ENCODE measurements around the gene LRRC75B. TPM values are rescaled to one million over a fixed set of nuclear protein-coding genes. Genes with fewer than 3 reads are reported as not detected.
A peak's percentile ranks its signal among the peaks of the same experiment; 100 is the strongest.
"Not testable (repeated sequence)": the region's sequence is repeated elsewhere in the genome, so short reads cannot be mapped to it uniquely, and the experiment has no call there.

Gene LRRC75B
- total RNA-seq, 2 experiments from 2014 or later, result 0.64 to 1.0 TPM

- ChIA-PET CTCF (interaction anchor here (0.6 to 1.3 kb wide), 2 partner anchors 11 to 186 kb away, joined by 3 read pairs; no protein-coding TSS in a partner anchor), POLR2A (interaction anchor here (0.6 kb wide), 1 partner anchor 48 kb away, joined by 4 read pairs; no protein-coding TSS in a partner anchor)
- DNase-seq, H3K9me3 Mint-ChIP-seq, H3K27me3 Mint-ChIP-seq: not testable (repeated sequence)
- Mint-ChIP-seq H3K4me1 (peaks cover 48% of the 10 kb centered on the region), H3K4me3 (peak overlapping the region; percentile 89), H3K27ac (peak overlapping the region; percentile 90), H3K36me3 (ENCODE audit: low read depth) (peaks cover 19% of the 10 kb centered on the region)
Observed at GRCh38 chr22:24552503-24553286, 40.2 kb downstream of the LRRC75B start.

GRCh38 chr22:24550902-24551435 is 41.9 kb downstream of the LRRC75B start:
- DNase-seq, result no peak
- no peak overlapping the region for H3K4me3 Mint-ChIP-seq
- no peaks in the 10 kb centered on the region for H3K27me3 Mint-ChIP-seq
- ChIA-PET CTCF (no interaction called here), POLR2A (no interaction called here)
- H3K4me1 Mint-ChIP-seq, result peaks cover 35% of the 10 kb centered on the region
- H3K9me3 Mint-ChIP-seq, result no peaks in the 10 kb centered on the region
- peak overlapping the region; percentile 74 for H3K27ac Mint-ChIP-seq
- peaks cover 24% of the 10 kb centered on the region for H3K36me3 Mint-ChIP-seq (ENCODE audit: low read depth)

GRCh38 chr22:24550028-24550901 is 42.6 kb downstream of the LRRC75B start:
- ChIA-PET POLR2A (no interaction called here), CTCF (no interaction called here)
- H3K4me3 Mint-ChIP-seq, result no peak overlapping the region
- peaks cover 35% of the 10 kb centered on the region for H3K4me1 Mint-ChIP-seq
- H3K9me3 Mint-ChIP-seq, result no peaks in the 10 kb centered on the region
- peaks cover 23% of the 10 kb centered on the region for H3K36me3 Mint-ChIP-seq (ENCODE audit: low read depth)
- H3K27me3 Mint-ChIP-seq, result no peaks in the 10 kb centered on the region
- peak overlapping the region; percentile 74 for H3K27ac Mint-ChIP-seq
- no peak for DNase-seq

- Mint-ChIP-seq H3K27me3 (no peaks in the 10 kb centered on the region), H3K4me3 (no peak overlapping the region), H3K4me1 (peaks cover 30% of the 10 kb centered on the region), H3K27ac (no peak overlapping the region), H3K36me3 (ENCODE audit: low read depth) (peaks cover 25% of the 10 kb centered on the region), H3K9me3 (no peaks in the 10 kb centered on the region)
- POLR2A ChIA-PET, result no interaction called here
- no peak for DNase-seq
- CTCF ChIA-PET, result no interaction called here
Observed at GRCh38 chr22:24548812-24549211, 44.1 kb downstream of the LRRC75B start.

- Mint-ChIP-seq H3K36me3 (ENCODE audit: low read depth) (peaks cover 38% of the 10 kb centered on the region), H3K27ac (no peak overlapping the region)
- CTCF ChIA-PET, result interaction anchor here (1.5 kb wide), 1 partner anchor 10 kb away, joined by 5 read pairs; the partner anchor contains the start of gene GUCD1
Observed at GRCh38 chr22:24543679-24544243, 49.1 kb downstream of the LRRC75B start.

GRCh38 chr22:24543185-24543601 is 49.7 kb downstream of the LRRC75B start:
- ChIA-PET POLR2A (no interaction called here), CTCF (no interaction called here)
- no peaks in the 10 kb centered on the region for H3K4me1 Mint-ChIP-seq
- no peak overlapping the region for H3K27ac Mint-ChIP-seq
- no peak overlapping the region for H3K4me3 Mint-ChIP-seq
- no peaks in the 10 kb centered on the region for H3K27me3 Mint-ChIP-seq
- no peaks in the 10 kb centered on the region for H3K9me3 Mint-ChIP-seq
- DNase-seq, result no peak
- peaks cover 38% of the 10 kb centered on the region for H3K36me3 Mint-ChIP-seq (ENCODE audit: low read depth)

More at GRCh38 chr22:24543679-24544243, 49.1 kb downstream of the LRRC75B start:
- Mint-ChIP-seq H3K27me3 (no peaks in the 10 kb centered on the region), H3K9me3 (no peaks in the 10 kb centered on the region), H3K4me1 (no peaks in the 10 kb centered on the region), H3K4me3 (no peak overlapping the region)
- POLR2A ChIA-PET, result no interaction called here
- DNase-seq, result no peak

- DNase-seq, result no peak
- CTCF ChIA-PET, result interaction anchor here (1.1 kb wide), 1 partner anchor 10 kb away, joined by 3 read pairs; no protein-coding TSS in a partner anchor
- POLR2A ChIA-PET, result no interaction called here
- Mint-ChIP-seq H3K4me3 (no peak overlapping the region), H3K4me1 (no peaks in the 10 kb centered on the region), H3K27me3 (no peaks in the 10 kb centered on the region), H3K36me3 (ENCODE audit: low read depth) (peaks cover 34% of the 10 kb centered on the region), H3K9me3 (no peaks in the 10 kb centered on the region), H3K27ac (no peak overlapping the region)
Observed at GRCh38 chr22:24542641-24543040, 50.2 kb downstream of the LRRC75B start.

- Mint-ChIP-seq H3K9me3 (no peaks in the 10 kb centered on the region), H3K36me3 (ENCODE audit: low read depth) (peaks cover 30% of the 10 kb centered on the region), H3K4me1 (no peaks in the 10 kb centered on the region), H3K4me3 (no peak overlapping the region), H3K27me3 (no peaks in the 10 kb centered on the region), H3K27ac (no peak overlapping the region)
- ChIA-PET CTCF (interaction anchor here (1.1 kb wide), 1 partner anchor 11 kb away, joined by 3 read pairs; no protein-coding TSS in a partner anchor), POLR2A (interaction anchor here (0.9 kb wide), 1 partner anchor 13 kb away, joined by 3 read pairs; the partner anchor contains the start of gene GUCD1)
- DNase-seq, result no peak
Observed at GRCh38 chr22:24541681-24542515, 51.0 kb downstream of the LRRC75B start.

- Mint-ChIP-seq H3K36me3 (ENCODE audit: low read depth) (peaks cover 23% of the 10 kb centered on the region), H3K27me3 (no peaks in the 10 kb centered on the region), H3K4me3 (no peak overlapping the region), H3K4me1 (no peaks in the 10 kb centered on the region), H3K27ac (no peak overlapping the region), H3K9me3 (no peaks in the 10 kb centered on the region)
- CTCF ChIA-PET, result interaction anchor here (2.0 kb wide), 1 partner anchor 10 kb away, joined by 6 read pairs; no protein-coding TSS in a partner anchor
- POLR2A ChIA-PET, result no interaction called here
- DNase-seq, result no peak
Observed at GRCh38 chr22:24540470-24540869, 52.4 kb downstream of the LRRC75B start.

GRCh38 chr22:24536089-24536488 is 56.8 kb downstream of the LRRC75B start:
- POLR2A ChIA-PET, result no interaction called here
- no peaks in the 10 kb centered on the region for H3K4me1 Mint-ChIP-seq
- H3K4me3 Mint-ChIP-seq, result no peak overlapping the region
- no peaks in the 10 kb centered on the region for H3K9me3 Mint-ChIP-seq
- no peak for DNase-seq
- peaks cover 6% of the 10 kb centered on the region for H3K36me3 Mint-ChIP-seq (ENCODE audit: low read depth)
- CTCF ChIA-PET, result interaction anchor here (1.0 kb wide), 1 partner anchor 11 kb away, joined by 4 read pairs; no protein-coding TSS in a partner anchor
- H3K27ac Mint-ChIP-seq, result no peak overlapping the region
- H3K27me3 Mint-ChIP-seq, result no peaks in the 10 kb centered on the region

Measured in activated CD4-positive, alpha-beta T cell treated with anti-CD3 and anti-CD28 coated beads, Interleukin-2, amount 10 ng/mL, durations not matched to agents 7 days and 5 days (primary cell).